ENCODE data around the gene KHDRBS2.

The KHDRBS2 gene

DNA sequence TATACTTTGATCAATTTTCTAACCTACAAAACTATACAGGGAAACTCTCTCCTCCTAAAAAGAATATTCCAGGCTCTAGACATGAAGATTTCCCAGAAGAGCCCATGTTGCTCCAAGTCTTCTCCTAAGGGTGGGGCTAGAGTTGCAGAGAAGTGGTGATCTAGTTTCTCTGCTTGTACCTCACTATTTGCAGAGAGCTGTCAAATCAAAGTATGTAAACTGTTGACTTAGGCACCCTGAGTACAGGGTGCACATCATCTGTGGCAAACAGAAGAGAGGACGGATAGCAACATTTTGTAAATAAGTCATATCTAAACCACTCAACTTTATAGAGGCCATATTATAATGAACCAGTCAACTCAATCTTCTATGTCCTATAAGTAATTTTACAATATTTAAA lies 250.1 kb downstream of the KHDRBS2 start:
- no peak for DNase-seq (ENCODE audit: low read depth in 2 of 2)

DNA sequence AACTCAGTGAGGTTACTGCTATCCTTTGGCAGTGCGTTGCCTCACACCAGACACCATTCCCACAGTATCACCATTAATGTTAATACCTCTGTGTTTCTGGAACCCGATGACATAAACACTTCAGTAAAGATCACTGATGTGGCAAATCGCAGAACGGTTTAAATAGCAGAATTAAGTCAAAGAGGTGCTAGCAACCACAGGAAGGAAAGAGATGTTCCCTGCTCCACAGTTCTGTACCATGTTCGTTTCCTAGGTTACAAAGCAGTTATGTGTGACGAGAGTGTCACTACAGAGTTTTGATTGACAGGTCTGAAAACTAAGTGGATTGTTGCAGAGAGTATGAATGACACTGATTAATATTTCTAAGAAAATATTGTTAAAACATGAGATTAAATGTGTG lies 272.3 kb downstream of the KHDRBS2 start:
- no peak for DNase-seq (ENCODE audit: low read depth in 2 of 2)

DNA sequence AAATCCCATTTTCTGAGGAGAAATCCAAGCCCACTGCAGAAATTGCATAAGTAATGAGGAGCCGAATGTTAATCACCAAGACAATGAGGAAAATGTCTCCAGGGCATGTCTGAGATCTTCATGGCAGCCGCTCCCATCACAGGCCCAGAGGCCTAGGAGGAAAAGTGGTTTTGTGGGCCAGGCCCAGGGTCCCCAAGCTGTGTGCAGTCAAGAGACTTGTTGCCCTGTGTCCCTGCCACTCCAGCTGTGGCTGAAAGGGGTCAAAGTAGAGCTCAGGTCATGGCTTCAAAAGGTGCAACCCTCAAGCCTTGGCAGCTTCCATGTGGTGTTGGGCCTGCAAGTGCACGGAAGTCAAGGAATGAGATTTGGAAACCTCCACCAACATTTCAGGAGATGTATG lies 276.6 kb downstream of the KHDRBS2 start:
- DNase-seq (ENCODE audit: low read depth in 2 of 2), result no peak

DNA sequence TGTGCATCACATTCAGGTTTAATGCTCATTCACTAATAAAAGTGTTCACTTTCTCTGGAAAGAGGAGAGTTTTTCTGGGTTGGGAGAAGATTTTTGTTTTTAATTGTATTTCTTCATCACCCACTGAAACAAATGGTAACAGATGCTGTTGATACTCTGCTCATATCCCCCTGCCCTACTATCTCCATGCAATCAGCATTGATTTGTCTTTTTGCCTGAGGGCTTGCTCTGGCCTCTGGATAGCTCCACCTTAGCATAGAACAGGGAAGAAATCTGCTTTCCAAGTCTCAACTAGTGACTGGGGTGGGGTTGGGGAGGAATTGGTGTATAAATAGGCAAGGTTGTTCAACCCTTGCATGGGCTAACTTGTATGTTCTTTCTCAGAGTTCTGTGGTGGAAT lies 296.4 kb downstream of the KHDRBS2 start:
- DNase-seq (ENCODE audit: low read depth in 2 of 2), result no peak

DNA sequence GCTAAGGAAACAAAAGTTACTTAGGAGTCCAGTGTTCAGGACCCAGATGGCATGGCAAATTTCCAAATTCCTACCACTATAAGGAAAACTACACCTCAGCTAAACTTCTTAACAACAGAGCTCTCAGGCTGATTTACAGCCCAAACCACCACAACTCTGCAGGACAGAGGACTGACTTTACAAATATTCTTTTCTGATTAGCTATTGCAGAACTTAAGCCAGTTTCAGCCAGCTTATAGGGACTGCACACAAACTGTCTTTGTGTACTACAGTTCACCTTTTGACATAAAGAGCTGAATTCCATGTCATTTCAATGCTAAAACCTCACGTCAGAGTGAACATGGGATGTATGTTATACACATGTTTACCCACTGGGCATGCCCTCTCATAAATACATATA lies 305.4 kb downstream of the KHDRBS2 start:
- no peak for DNase-seq (ENCODE audit: low read depth in 2 of 2)

DNA sequence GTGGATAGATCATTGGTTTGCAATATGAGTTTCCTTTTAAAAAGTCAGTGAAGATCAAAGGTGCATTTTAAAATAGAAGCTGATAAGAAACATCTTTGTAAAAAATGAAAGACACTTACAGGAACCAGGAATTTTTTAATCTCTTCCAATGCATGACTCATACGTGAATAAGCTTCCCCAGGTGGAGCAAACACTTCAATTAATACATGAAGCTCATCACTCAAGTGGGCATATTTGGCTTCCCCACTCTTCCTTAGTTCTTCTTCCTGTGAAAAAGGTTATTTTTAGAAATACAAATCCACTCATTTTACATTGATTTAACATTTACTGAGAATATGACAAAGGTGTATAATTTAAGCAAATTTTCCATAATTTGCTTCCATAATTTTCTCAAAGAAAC lies 308.1 kb downstream of the KHDRBS2 start:
- DNase-seq (ENCODE audit: low read depth in 2 of 2), result no peak

DNA sequence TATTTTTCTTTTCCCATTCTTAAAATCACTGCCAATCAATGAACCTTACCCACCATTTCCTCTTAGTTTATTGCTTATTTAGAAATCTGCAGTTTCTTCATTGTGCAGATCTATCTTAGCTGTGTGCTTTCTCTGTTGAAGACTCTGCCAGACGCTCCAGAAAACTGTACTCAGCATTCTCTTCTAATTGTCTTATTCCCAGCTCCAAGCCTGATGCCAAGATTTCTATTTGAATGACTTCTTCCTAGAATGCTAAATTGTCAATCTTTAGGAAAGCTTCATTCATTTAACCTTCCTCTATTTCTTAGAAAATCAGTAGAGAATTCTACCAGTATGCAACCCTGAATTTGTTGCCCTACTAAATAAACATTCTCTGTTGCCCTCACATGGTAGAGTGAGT lies 308.9 kb downstream of the KHDRBS2 start:
- DNase-seq (ENCODE audit: low read depth in 2 of 2), result no peak

DNA sequence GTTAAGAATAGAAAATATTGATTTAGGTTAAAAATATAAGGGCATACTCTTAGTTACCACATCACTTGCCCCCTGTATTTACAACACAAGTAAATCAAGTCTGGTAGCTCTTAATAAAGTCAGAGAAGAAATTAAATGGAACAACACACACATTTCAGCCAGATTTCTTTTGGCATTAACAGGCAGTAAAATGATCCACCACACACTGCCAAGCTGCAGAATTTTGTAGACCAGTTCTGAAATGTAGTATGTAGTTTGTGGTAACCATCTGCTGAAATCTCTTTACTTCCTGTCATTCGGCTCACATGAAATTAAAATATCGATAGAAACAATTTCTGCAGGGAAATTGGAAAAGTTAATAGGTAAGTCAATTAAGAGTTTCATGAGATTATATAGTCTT lies 326.8 kb downstream of the KHDRBS2 start:
- DNase-seq (ENCODE audit: low read depth in 2 of 2), result no peak

DNA sequence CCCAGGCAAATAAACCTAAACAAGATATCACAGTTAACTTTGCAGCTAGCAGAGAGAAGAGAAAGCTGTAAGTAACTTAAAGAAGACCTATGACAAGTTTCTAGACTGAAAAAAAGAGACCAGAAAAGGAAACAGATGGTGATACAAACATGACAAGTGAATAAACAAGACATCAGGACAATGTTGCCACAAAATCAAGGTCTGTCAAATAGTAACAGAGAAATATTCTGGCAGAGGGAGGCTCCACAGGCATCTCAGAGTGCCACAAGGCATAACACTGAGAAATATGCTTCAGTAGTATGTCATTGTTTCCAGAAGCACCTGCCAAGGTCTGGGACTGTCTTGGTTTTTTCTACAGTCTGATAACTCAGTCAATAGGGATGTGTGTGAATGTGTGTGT lies 332.2 kb downstream of the KHDRBS2 start:
- DNase-seq (ENCODE audit: low read depth in 2 of 2), result no peak

DNA sequence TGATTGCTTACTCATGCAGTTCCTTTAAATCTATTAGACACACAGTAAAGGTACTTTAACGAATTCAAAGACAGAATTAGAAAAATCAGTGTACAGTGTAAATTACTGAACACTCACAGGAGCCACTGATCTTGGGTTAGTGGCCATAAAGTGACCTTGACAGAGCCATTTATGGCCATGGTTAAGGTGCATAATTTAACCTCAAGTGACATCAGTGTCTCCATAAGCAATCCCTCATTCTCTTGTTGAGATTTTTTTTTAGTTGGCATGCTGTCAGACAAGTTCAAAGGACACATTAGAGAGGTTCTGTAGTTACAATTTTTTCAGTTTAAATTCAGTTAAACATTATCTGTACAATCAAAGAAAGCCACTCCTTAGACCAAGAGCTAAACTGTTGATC lies 334.4 kb downstream of the KHDRBS2 start:
- DNase-seq (ENCODE audit: low read depth in 2 of 2), result no peak

DNA sequence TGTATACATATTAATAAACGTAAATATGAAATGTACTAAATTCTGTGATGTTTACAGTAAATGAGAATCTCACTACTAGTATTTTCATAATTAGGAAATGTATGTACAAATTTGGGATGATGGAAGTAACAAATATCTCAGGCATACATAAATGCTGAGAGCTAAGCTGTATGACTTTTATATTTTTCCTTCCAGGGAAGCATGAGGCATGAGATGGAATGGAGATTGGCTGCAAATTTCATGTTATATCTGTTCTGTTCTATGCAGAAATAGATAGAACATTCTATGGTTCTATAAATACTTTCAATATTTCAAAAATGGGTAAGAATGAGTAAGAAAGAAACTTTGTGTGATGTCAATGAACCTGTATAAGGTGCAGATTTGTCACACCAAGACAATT lies 335.2 kb downstream of the KHDRBS2 start:
- no peak for DNase-seq (ENCODE audit: low read depth in 2 of 2)

DNA sequence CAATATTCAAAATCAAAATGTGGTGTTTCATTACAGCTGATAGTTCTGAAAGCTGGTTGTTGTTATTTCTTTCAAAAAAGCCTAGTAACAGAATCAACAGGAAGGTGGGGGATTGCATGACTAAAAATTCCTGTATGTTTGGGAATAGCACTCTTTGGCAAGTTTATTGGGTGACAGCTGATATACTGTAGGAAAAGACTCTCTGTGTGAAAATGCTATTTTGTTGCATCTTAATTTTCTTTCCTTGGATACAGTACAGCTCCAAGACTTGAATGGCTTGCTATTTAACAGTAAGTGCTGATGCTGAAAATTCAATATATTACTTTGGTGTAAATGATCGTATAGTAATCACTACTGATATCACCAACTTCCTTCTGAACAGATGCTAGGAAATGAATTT lies 336.1 kb downstream of the KHDRBS2 start:
- DNase-seq (ENCODE audit: low read depth in 2 of 2), result no peak

DNA sequence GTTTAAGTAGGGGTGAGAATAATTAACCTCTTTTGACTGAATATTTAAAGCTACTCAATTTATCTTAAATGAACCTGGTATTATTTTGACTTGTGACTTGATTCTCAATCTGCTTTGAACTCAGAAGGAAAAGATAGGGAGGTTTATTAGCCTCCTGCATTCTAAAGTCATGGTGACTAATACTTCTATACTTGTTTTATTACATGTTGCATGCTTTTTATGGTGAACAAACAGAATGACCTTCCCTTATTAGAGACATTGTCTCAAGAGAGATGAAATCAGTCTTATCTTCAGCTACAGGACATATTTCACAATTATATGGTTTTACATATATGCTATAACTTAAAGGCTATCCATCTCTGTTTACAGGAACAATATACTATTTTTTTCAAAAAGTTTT lies 336.9 kb downstream of the KHDRBS2 start:
- no peak for DNase-seq (ENCODE audit: low read depth in 2 of 2)

DNA sequence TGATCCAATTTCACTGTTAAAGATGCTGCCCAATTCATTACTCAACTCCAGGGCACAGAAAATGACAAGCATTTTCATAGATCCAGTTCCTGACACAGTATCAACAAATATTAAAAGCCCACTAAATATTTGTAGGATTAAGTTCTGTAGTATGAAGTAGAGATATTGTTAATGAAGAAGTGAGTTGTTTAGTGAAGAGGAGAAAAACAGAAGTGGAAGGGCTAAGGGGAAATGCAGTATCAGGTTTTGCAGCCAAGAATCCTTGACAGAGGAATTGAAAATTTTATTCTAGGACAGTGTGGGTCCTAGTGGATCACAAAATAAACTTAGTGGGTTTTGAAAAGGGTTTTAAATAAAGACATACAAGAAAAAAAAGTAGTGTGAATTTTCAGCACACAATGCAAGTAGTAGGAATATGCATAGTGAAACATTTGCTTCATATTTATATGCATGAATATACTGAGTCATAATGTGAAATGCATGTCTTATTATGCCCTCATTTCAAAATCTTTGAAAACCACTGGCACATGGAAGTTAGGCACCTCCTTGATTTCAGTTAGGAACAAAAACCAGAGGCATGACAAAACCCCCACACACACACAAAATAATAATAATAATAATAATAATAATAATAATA lies 338.6 kb downstream of the KHDRBS2 start:
- DNase-seq (ENCODE audit: low read depth in 2 of 2), result no peak

DNA sequence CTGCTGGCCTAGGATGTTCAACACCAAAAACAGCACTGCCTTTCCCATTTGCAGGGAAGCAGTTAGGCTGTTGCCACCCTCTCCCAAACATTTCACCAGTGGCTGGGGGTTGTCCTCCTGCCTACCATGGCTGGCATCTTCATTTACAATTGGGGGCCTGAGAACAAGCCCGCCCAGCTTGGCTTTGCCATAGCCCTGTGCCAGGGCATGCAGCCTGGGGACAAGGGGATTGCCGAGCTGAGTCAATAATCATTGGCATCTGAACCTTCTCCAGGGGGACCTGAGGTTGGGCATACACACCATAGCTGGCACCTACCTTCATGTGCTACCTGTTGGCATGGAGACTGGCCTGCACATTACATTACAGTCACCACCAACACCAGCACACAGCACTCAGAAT lies 345.1 kb downstream of the KHDRBS2 start:
- DNase-seq (ENCODE audit: low read depth in 2 of 2), result no peak

DNA sequence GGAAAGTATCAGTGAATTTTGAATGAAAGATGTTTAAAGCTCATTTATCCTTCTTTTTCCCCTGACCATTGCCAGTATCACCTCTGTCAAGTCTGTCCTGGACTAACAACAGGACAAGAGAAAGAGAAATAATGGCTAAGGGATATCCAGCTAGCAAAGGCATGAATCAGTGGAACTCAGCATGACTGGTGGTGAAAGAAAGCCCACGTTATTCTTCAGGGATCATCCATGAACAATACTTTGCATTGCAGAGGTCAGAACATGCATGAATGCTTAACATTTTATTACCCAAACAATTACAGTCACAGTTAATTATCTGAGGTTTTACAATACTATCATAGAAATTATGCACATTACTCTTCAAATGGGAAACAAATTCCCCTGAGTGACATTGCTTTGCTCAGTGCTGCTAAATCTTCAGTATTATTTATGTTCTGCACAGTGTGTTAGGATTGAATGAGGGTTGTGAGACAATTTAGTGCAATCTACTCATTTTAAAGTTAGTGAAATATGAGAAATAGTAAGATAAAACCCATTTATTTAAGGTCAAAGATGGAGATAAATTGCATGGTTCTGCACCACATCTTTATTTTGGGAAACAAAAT lies 350.7 kb downstream of the KHDRBS2 start:
- no peak for DNase-seq (ENCODE audit: low read depth in 2 of 2)

DNA sequence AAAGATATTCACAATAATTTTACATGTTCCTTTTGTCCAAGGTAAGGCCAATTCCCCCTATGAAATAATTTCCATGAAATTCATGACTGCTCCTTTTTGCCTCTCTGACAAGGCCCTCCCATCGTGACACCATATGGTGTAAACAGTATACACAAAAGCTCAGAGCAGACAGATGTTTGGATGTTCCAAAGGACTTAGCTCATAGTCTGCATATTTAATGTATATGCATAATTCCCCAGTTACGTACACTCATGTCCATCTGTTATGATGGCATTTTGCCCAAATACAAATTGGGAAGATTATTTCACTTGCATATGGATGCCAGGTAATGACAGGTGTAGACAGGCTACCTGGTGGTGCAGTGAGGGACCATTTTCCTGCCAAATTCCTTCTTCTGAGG lies 376.5 kb downstream of the KHDRBS2 start:
- DNase-seq (ENCODE audit: low read depth in 2 of 2), result no peak

DNA sequence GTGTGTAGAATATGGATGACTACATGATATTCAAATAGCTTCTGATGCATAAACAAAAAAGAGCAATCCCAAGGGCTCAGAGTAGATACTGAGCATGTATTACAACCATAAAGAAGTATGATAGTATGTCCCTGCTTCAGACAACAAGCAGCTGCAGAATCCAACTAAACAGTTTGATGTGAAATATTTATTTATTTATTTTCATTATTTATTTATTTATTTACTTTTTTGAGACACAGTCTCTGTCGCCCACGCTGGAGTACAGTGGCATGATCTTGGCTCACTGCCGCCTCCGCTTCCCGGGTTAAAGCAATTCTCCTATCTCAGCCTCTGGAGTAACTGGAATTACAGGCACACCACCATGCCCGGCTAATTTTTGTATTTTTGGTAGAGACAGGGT lies 384.3 kb downstream of the KHDRBS2 start:
- DNase-seq (ENCODE audit: low read depth in 2 of 2), result no peak

DNA sequence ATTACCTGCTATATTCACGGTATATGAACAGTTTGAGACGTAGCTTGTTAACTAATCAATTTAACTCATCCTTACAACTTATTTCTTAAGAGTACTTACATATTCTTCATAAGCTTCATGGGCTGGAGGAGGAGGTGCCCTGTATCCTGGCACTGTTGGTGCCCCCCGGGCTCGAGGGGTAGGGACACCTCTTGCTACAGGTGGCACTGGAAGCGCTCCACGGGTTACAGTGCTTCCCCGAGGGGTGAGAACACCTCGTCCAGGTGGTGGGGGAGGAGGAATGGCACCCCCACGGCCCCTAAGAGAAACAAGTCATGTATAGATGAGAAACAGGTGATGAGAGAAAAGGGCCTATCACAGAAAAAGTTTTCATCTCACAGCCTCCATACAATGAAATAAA lies 391.5 kb downstream of the KHDRBS2 start:
- no peak for DNase-seq (ENCODE audit: low read depth in 2 of 2)

DNA sequence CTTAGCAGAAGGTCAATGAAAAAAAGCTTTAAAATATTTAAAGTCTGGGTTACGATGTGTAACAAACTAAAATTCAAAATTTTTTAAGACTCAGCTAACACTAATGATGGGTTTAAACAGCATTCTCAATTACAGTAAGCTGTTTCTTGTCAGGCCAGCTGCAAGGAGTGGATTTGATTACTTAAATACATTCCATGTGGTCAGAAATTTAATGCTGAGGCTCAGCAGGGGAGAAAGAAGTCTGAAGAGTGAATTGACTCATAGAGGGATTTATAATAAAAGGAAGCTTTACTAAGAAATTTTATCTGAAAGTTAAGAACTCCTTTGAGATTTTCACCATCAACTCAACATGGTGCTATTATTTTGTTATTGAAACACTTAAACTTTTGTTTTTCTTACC lies 398.6 kb downstream of the KHDRBS2 start:
- no peak for DNase-seq (ENCODE audit: low read depth in 2 of 2)

DNA sequence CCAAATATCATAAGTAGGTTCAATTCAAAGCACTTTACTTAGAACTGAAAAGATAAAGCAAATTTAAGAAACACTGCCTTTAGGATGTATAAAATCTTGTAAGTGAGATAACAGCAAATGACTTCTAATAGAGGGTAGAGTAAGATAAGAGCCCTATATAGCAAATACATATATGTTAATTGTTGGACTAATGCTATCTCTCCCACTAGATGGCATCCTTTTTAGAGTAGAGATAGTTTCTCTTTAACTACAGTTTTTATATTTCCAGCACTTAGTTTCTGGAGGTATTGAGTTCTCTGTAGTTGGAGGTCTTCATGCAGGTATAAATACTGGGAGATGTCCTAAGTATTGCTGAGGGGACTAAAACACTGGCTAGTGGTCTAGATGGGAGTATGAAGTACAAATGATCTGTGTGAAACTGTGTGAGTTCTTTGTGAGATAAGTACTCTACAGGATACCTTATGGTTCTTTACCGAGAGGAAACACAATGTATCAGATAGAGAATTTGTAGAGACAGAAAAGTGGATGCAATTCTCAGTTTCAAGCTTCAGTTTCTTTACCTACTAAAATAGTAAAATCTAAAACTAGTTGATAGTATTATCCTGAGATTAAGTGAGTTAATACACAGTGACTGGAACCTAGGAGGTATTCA lies 399.3 kb downstream of the KHDRBS2 start:
- DNase-seq (ENCODE audit: low read depth in 2 of 2), result no peak

DNA sequence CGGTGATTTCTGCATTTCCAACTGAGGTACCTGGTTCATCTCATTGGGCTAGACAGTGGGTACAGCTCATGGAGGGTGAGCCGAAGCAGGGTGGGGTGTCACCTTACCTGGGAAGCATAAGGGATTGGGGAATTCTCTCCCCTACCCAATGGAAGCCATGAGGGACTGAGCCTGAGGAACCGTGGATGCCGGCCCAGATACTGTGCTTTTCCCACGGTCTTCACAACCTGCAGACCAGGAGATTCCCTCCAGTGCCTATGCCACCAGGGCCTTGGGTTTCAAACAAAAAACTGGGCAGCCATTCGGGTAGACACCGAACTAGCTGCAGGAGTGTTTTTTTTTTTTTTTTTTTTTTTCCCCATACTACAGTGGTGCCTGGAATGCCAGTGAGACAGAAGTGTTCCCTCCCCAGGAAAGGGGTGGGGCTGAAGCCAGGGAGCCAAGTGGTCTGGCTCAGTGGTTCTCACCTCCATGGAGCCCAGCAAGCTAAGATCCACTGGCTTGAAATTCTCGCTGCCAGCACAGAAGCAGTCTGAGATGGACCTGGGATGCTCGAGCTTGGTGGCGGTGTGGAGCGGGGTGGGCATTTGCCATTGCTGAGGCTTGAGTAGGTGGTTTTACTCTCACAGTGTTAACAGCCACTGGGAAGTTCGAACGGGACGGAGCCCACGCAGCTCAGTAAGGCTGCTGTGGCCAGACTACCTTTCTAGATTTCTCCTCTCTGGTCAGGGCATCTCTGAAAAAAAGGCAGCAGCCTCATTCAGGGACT lies 416.2 kb downstream of the KHDRBS2 start:
- no peak for DNase-seq (ENCODE audit: low read depth in 2 of 2)

DNA sequence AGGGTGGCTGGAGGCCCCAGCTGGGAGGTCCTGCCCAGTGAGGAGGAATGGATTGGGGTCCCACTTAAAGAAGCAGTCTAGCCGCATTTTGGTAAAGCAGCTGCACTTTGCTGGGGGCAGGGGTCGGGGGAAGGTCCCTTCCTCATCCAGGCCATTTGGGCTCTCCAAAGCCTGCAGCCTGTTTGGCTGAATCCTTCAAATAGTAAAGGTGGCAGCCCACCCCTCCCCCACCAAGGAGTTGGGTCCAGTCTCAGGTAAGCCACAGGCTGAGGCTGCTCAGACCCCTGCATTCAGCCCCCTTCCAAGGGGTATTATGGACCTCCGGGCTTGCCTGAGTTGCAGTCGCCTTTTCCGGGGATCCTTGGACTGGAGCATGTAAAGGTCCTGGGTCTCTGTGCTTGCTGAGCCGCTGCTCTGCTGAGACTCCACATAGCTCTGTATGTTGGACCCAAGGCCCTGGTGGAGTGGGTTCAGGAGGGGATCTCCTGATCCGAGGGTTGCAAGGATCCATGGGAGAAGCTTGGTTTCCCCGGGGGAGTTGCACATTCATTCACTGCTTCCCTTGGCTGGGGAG lies 417.4 kb downstream of the KHDRBS2 start:
- DNase-seq (ENCODE audit: low read depth in 2 of 2), result no peak
